ENCODE data around the gene DOCK10.

The DOCK10 gene

GRCh38 chr2:224958462-224958857, 83.8 kb downstream of the DOCK10 start:
- DNase-seq (ENCODE audit: low read depth): peak; percentile 76
- TF ChIP-seq, protein P1, sequence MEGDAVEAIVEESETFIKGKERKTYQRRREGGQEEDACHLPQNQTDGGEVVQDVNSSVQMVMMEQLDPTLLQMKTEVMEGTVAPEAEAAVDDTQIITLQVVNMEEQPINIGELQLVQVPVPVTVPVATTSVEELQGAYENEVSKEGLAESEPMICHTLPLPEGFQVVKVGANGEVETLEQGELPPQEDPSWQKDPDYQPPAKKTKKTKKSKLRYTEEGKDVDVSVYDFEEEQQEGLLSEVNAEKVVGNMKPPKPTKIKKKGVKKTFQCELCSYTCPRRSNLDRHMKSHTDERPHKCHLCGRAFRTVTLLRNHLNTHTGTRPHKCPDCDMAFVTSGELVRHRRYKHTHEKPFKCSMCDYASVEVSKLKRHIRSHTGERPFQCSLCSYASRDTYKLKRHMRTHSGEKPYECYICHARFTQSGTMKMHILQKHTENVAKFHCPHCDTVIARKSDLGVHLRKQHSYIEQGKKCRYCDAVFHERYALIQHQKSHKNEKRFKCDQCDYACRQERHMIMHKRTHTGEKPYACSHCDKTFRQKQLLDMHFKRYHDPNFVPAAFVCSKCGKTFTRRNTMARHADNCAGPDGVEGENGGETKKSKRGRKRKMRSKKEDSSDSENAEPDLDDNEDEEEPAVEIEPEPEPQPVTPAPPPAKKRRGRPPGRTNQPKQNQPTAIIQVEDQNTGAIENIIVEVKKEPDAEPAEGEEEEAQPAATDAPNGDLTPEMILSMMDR (IDR thresholded peaks at IDR 0.05; ENCODE audit: control insufficient read depth, insufficient read depth, low read depth, low read length, missing control alignments): no peak
- H3K4me3 ChIP-seq (ENCODE audit: control insufficient read depth, low read depth, low read length): no peak overlapping the region

- no peak overlapping the region for H3K4me3 ChIP-seq (ENCODE audit: control insufficient read depth, low read depth, low read length)
- no peak for DNase-seq (ENCODE audit: low read depth)
- TF ChIP-seq, protein P1 (IDR thresholded peaks at IDR 0.05; ENCODE audit: control insufficient read depth, insufficient read depth, low read depth, low read length, missing control alignments): no peak
Observed at GRCh38 chr2:224957540-224958461, 84.5 kb downstream of the DOCK10 start.

- no peak overlapping the region for H3K4me3 ChIP-seq (ENCODE audit: control insufficient read depth, low read depth, low read length)
- TF ChIP-seq, protein P1 (IDR thresholded peaks at IDR 0.05; ENCODE audit: control insufficient read depth, insufficient read depth, low read depth, low read length, missing control alignments): no peak
- no peak for DNase-seq (ENCODE audit: low read depth)
Observed at GRCh38 chr2:224956706-224957105, 85.6 kb downstream of the DOCK10 start.

DNA sequence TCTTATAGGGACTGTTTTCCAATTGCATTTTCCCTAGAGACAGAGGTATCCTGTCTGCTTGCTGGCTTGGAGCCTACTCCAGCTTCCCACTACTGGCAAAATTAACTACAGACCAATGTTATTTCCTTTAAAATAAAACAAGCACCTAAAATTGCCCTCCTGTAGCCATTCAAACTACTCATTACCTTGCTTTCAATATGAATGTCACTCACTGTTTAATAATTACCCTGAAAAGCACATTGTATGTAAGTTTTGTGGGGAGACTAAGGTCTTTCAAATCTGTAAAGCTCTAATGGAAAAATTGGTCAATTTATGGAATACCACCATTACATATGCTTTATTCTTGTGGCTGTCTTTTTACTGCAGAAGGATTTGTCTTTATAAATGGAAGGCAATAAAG, 87.3 kb downstream of the DOCK10 start:
- no peak overlapping the region for H3K4me3 ChIP-seq (ENCODE audit: control insufficient read depth, low read depth, low read length)
- no peak for DNase-seq (ENCODE audit: low read depth)
- TF ChIP-seq, protein P1 (IDR thresholded peaks at IDR 0.05; ENCODE audit: control insufficient read depth, insufficient read depth, low read depth, low read length, missing control alignments): no peak

GRCh38 chr2:224952936-224953657, 89.2 kb downstream of the DOCK10 start:
- no peak for DNase-seq (ENCODE audit: low read depth)
- no peak overlapping the region for H3K4me3 ChIP-seq (ENCODE audit: control insufficient read depth, low read depth, low read length)
- TF ChIP-seq, protein P1 (IDR thresholded peaks at IDR 0.05; ENCODE audit: control insufficient read depth, insufficient read depth, low read depth, low read length, missing control alignments): no peak

GRCh38 chr2:224951723-224952481, 90.4 kb downstream of the DOCK10 start:
- TF ChIP-seq, protein P1 (IDR thresholded peaks at IDR 0.05; ENCODE audit: control insufficient read depth, insufficient read depth, low read depth, low read length, missing control alignments): no peak
- no peak overlapping the region for H3K4me3 ChIP-seq (ENCODE audit: control insufficient read depth, low read depth, low read length)
- no peak for DNase-seq (ENCODE audit: low read depth)
